Mesodermal cell (in vitro differentiated cells): ENCODE data around the gene SFTPD.
"Not testable (repeated sequence)": the region's sequence is repeated elsewhere in the genome, so short reads cannot be mapped to it uniquely, and the experiment has no call there.

ENCODE experiments used
- H3K27ac ChIP-seq: 2 replicates; pipeline ENCODE4 v1.7.0; 2013; ENCODE audit warnings: mild to moderate bottlenecking, low read depth, low read length, moderate library complexity; ENCODE audit not compliant: severe bottlenecking
- H3K36me3 ChIP-seq: 2 replicates; pipeline ENCODE4 v1.7.1; 2013; ENCODE audit warnings: mild to moderate bottlenecking, low read length, moderate library complexity; ENCODE audit not compliant: control insufficient read depth, insufficient read depth
- H3K4me1 ChIP-seq: one replicate; pipeline ENCODE4 v1.7.1; 2013; ENCODE audit warnings: mild to moderate bottlenecking, low read length; ENCODE audit not compliant: insufficient read depth, control insufficient read depth, poor library complexity, severe bottlenecking
- H3K4me3 ChIP-seq: 2 replicates; pipeline ENCODE4 v1.7.0; 2013; ENCODE audit warnings: low read length, control low read depth, mild to moderate bottlenecking; ENCODE audit not compliant: insufficient read depth, poor library complexity, severe bottlenecking; ENCODE audit errors: extremely low read depth
- H3K9me3 ChIP-seq: 2 replicates; pipeline ENCODE4 v1.7.1; 2013; ENCODE audit warnings: mild to moderate bottlenecking, low read length, moderate library complexity; ENCODE audit not compliant: control insufficient read depth
- WGBS, 2 experiments: methylation state at CpG; one replicate each; pipeline ENCODE4 v1.1.5; 2013; ENCODE audit warnings: missing lambda C conversion rate in 2 of 2; ENCODE audit not compliant: insufficient coverage in 2 of 2; 5-methylcytosine and 5-hydroxymethylcytosine counted together

Gene SFTPD

DNA sequence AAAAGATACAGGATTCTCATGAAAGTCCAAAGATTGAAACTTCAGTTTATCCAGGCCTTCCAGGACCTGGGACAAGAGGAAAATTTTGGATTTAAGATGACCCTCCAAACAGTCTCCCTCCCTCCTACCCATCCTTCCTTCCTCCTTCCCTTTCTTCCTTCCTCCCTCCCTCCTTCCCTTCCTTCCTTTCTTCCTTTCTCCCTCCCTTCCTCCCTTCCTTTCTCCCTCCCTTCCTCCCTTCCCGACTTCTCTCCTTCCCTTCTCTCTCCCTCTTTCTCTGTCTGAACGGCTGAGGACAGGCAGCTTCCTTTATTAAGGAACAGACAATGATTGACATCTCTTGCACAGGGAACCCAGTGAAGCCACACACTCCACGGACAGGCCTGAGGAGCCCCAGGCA, 23.3 kb downstream of the SFTPD start:
- WGBS, 2 experiments = 70 to 82% methylated on average over 2 to 3 of the region's 3 CpGs
- H3K27ac ChIP-seq = no peak overlapping the region
- peaks cover 7% of the 10 kb centered on the region for H3K36me3 ChIP-seq
- no peak overlapping the region for H3K4me3 ChIP-seq
- H3K4me1 ChIP-seq = no peaks in the 10 kb centered on the region
- no peaks in the 10 kb centered on the region for H3K9me3 ChIP-seq

DNA sequence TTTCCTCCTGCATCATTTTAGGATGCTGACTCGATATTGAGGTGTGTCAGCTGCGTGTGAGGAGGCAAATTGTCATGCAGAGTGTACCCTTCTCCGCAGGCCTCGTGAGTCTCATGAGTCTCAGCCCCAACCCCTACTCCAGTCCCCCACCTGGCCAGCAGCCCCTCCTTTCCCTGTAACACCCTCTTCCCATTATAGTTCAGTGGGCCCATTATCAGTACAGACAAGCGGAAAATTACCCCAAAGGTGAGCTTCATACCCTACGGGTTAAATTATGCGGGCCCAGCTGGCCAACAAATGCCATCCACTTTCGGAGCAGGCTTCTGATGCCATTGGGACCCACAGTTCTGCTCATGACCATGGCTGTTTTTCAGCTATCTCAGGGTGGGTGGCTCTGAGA, 25.2 kb downstream of the SFTPD start:
- 94 to 95% methylated on average over 8 of the region's 8 CpGs for WGBS, 2 experiments
- no peaks in the 10 kb centered on the region for H3K9me3 ChIP-seq

DNA sequence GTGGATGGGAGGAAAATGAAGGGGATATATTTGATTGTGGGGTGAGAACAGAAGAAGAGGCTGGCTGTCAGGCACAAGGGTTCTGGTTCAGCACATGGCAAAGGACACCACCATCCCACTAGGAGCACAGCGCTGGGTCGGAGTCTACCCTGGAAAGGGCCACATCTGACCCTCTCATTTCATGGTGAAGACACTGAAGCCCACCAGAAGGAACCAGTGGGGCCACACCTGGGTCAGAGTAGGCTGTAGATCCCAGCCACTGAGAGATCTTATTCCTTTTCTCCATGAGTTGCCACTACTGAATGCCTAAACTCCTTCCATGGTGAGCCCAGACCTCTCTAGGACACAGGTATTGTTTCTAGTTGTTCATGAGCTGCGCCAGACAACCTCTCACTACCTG, 25.8 kb downstream of the SFTPD start:
- Histone ChIP-seq H3K4me3 (no peak overlapping the region), H3K4me1 (no peaks in the 10 kb centered on the region), H3K9me3 (no peaks in the 10 kb centered on the region), H3K27ac (no peak overlapping the region), H3K36me3 (peaks cover 7% of the 10 kb centered on the region)
- WGBS, 2 experiments = 90 to 92% methylated on average over 3 of the region's 3 CpGs

More for the DNA sequence above, 25.2 kb downstream of the SFTPD start:
- H3K4me1 ChIP-seq = no peaks in the 10 kb centered on the region
- H3K36me3 ChIP-seq = peaks cover 7% of the 10 kb centered on the region
- H3K27ac ChIP-seq = no peak overlapping the region
- no peak overlapping the region for H3K4me3 ChIP-seq

DNA sequence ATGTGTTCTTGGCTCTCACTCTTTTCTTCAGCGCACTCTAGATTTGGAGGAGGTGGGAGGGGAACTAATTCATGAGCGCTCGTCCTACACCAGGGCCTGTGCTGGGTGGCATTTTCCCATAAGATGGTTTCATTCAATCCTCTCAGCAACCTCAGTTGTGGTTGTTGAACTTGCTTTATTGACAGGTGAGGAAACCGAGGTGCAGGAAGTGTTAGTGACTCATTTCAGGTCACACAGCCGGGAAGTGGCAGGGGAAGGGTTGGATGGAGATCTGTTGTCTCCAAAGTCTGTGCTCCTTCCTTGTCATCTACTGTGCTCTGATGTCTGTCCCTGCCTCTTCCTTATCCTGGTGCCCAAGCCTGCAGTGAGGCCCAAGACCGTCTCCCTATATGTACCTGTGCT, 26.9 kb downstream of the SFTPD start:
- H3K36me3 ChIP-seq, H3K9me3 ChIP-seq, H3K27ac ChIP-seq, H3K4me3 ChIP-seq, H3K4me1 ChIP-seq: not testable (repeated sequence)
- no CpG with 5 or more reads among the region's 6 CpGs for WGBS, 2 experiments

DNA sequence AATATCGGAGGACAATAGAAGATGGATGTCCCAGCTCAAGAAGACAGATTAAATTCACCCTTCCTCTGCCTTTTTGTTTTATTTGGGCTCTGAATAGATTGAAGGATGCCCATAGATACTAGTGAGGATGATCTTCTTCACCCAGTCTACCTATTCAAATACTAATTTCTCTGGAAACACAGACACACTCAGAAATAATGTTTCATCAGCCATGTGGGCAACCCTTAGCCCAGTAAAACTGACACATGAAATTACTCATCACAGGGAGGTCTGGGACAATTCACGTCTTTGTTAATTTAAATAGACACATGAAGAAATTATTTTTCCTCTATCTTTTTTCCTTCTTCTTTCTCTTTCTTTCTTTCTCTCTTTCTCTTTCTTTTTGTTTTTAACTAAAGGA, 33.1 kb downstream of the SFTPD start:
- not testable (repeated sequence) for H3K27ac ChIP-seq, H3K36me3 ChIP-seq, H3K4me3 ChIP-seq, H3K4me1 ChIP-seq, H3K9me3 ChIP-seq
- WGBS, 2 experiments = no CpG with 5 or more reads among the region's 2 CpGs

DNA sequence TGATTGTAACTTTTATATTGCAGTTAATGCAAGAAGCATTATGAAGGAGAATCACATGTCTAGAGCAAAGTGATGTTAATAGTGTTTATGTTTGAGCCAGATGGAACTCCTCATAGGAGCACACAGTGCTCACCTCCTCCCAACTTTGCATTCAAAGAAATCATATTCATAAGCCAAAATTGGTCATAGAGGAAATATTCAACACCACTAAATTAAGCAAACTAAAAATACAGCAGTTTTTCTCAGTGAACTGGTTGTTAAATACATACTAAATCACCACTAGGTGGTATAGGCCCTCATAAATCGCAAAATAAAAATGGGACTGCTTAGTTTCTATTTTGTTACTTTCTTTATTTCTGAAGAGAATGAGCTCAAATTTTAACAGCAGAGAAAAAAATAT, 34.4 kb downstream of the SFTPD start:
- H3K27ac ChIP-seq, H3K4me1 ChIP-seq, H3K36me3 ChIP-seq, H3K9me3 ChIP-seq, H3K4me3 ChIP-seq: not testable (repeated sequence)
- no CpG with 5 or more reads among the region's 1 CpG for WGBS, 2 experiments

DNA sequence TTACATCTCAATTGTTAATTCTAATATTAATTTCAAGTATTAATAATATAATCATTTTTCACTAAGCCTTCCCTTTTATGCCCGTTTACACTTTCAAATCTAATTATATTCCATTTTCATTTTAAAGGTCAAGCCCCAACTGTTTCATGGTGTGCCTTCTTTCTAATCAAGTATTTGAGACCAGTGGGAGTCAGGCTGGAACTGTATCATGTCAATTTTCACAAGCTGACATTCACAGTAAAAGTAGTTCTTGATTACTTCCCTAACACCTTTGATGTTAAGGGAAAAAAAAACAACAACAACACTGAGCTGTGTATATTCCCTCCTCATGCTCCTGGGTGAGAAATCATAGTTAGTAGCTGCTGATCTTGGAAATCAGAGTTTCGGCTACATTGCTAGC, 38.1 kb downstream of the SFTPD start:
- no CpG with 5 or more reads among the region's 2 CpGs for WGBS, 2 experiments

DNA sequence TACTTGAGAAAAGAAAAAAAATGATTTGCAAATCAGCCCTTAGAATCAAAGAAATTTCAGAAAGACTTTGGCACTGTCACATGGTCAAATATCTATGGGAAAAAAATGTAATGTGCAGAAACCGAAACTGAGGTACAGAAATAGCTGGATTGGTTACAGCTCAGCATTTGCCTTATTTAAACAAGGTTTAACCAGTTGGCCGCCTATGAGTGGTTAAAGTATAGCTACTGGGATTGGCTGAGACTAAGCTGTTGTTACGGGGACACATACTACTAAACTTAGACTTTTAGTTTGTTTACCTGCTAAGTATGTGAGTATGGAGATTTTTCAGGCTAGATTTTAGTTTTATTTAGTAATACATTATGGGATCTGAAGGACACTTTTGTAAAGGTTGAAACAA, 38.6 kb downstream of the SFTPD start:
- no peaks in the 10 kb centered on the region for H3K9me3 ChIP-seq
- peaks cover 5% of the 10 kb centered on the region for H3K36me3 ChIP-seq
- H3K4me1 ChIP-seq = no peaks in the 10 kb centered on the region
- H3K27ac ChIP-seq = no peak overlapping the region
- H3K4me3 ChIP-seq = no peak overlapping the region
- 68 to 100% methylated on average over 2 of the region's 3 CpGs for WGBS, 2 experiments

More for the DNA sequence above, 38.1 kb downstream of the SFTPD start:
- H3K9me3 ChIP-seq = no peaks in the 10 kb centered on the region
- no peak overlapping the region for H3K27ac ChIP-seq
- H3K4me3 ChIP-seq = no peak overlapping the region
- no peaks in the 10 kb centered on the region for H3K4me1 ChIP-seq
- H3K36me3 ChIP-seq = peaks cover 5% of the 10 kb centered on the region

DNA sequence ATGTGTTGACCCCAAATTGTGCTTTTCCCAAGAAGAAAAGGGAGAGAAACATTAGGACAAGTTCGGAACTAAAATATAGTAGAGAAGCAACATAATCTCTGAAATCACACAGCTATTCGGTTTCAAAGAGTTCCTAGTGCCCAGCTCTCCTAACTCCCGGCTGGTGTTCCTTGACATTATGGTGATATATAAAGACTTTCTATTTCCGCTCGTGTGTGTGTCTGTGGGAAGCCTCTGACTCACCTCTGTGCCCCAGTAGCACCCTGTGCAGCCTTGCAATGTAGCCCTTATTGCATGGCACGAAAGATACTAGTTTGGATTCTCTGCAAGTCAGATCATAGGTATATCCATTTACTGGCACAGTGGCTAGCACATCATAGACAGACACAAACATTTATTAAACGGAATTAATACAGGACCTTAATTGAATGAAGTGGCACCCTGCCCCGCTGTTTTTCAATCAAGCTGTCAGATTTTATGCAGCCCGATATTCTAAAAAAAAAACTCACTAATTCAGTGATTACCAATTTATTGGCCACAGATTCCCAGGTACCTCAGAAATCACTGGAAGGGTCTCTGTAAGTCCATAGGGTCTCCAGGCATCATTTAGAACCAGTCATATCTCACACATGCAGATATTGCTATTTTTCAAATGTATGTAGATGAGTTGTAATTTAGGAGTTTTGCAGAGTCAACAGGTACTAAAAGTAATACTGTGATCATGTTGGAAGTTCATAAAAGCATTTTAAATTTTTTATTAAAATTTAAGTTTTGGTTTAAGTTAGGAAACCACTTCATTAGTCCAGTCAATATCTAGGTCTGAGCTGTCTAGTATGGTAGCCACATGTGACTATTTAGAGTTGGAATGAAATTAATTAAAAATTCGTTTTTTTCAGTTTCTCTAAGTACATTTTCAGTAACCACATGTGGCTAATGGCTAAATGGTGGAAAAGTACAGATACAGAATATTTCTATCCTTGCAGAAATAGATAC, 43.3 kb downstream of the SFTPD start:
- Histone ChIP-seq H3K4me1 (no peaks in the 10 kb centered on the region), H3K4me3 (peak overlapping the region; percentile 62), H3K27ac (peak overlapping the region; percentile 57), H3K36me3 (peaks cover 5% of the 10 kb centered on the region), H3K9me3 (no peaks in the 10 kb centered on the region)
- WGBS, 2 experiments = 39 to 45% methylated on average over 3 of the region's 10 CpGs

DNA sequence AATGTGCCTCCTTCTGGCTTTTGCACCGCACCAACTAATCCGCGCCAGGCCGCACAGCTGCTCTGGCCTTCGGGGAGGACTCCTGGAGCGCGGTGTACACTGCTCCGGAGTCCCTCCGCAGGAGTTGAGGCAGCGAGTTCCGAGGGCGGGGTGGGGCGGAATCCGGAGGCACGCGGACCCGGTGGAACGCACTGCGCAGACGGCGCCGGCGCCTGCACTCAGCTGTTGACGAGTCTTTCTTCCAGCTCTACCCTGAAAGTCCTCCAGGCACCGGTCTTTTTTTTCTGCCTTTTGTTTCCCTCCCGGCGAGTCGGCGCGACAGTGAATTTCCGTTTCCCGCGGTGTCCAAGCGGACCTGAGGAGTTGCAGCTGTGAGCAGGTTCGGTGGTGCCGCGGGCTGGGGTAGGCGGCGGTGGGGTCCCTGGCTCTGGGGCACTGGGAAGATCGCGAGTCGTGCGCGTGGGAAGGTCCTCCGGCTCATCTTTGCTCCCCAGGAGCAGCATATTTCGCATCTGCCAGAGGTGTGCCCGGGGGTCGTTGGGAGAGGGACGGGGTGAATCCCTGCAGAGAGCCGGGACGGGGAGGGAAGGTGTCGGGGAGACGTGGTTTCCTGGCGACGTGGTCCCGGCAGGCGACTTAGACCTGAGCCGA, 44.1 kb downstream of the SFTPD start:
- Histone ChIP-seq H3K9me3 (no peaks in the 10 kb centered on the region), H3K4me3 (peak overlapping the region; percentile 62), H3K36me3 (peaks cover 5% of the 10 kb centered on the region), H3K4me1 (no peaks in the 10 kb centered on the region), H3K27ac (peak overlapping the region; percentile 57)
- 0 to 1% methylated on average over 43 to 44 of the region's 58 CpGs for WGBS, 2 experiments

DNA sequence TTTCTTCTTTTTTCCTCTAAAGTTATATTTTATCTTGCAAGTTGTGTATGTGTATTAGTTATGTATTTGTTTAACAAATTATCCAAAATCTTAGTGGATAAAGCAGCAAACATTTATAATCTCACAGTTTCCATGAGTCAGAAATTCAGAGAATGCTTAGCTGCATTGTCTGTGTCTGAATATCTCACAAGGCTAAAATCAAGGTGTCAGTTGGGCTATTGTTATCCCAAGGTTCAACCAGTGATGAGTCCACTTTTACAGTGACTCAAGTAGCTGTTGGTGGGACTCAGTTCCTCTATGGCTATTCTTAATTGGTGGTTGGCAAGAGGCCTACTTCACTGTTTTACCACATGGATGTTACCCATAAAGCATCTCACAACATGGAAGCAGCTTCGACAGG, 47.3 kb downstream of the SFTPD start:
- H3K9me3 ChIP-seq, H3K4me3 ChIP-seq, H3K27ac ChIP-seq, H3K4me1 ChIP-seq, H3K36me3 ChIP-seq: not testable (repeated sequence)
- WGBS, 2 experiments = no CpG with 5 or more reads among the region's 1 CpG
